HG02981 (cell line): ENCODE results near the gene KPTN.

Experiments
- ATAC-seq: cut with Tn5 transposase; IDR thresholded peaks from one replicate; pipeline ENCODE4 v1.9.1; 2021; ENCODE audit warnings: mild to moderate bottlenecking, moderate library complexity; ENCODE audit not compliant: unreplicated experiment

The KPTN gene

DNA sequence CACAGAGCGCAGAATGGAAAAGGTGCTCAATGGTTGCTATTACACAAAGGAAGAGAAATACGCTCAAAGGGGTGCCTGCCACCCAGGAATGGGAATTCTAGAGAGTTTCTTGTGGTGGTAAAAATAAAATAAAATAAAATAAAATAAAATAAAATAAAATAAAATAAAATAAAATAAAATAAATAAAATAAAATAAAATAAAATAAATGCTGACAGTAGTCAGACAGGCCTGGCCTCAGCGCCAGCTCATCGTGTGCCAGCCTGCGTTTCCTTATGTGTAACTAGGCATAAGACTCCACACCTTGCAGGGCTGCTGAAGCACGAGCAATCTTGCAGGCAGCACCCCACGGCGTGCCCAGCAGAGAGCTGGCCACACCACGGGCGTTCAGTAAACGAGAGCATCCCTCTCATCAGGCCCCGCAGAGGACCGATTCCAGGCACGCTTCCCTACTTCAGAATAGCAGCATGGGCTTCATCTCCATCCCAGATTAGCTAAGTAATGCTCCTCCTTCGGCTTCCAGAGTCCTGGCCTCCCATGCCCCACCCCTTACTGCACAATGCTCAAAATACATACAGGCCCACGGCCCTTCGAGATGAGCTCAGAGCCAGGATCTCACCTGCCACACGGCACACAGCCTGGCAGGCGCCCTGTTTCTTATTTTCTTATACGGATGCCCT lies 25.3 kb upstream of the KPTN start:
- ATAC-seq, result no peak

DNA sequence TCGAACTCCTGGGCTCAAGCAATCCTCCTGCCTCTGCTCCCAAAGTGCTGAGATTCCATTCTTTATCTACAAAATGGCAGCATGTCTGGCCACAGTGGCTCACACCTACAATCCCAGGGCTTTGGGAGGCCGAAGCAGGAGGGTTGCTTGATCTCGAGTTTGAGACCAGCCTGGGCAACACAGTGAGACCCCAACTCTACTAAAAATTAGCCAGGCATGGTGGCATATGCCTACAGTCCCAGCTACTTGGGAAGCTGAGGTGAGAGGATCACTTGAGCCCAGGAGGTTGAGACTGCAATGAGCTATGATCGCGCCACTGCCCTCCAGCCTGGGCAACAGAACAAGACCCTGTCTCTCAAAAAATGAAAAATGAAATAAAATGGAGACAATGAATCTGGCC lies 24.7 kb upstream of the KPTN start:
- ATAC-seq, result no peak

DNA sequence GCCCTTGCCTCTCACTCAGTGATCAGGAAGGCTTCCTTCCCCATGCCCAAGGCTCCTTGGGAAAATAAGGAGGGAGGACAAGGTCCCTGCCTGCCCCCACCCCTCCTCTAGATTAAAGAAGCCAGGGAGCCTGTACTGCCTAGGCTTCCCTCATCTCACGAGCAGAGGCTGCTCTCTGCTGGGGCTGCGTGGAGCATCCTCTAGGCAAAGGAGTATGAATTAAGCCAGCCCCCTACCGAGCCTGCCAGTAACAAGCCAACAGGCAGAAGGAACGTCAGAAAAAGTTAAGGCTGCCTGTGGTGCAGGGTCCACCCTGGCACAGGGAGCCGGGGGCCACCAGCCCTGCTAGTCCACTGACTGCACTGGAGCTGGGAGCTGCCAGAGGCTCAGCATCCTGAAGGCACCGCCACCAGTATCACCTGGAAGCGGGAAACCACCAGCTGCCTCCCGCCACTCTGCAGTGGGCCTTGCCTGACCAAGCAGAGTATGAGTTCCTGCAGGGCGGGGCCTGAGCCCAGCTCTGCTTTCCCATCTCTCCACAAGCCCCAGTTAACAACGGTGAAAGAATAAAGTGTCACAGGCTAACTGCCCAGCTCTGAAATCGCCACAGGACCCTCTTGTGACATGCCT lies 24.0 kb upstream of the KPTN start:
- no peak for ATAC-seq

DNA sequence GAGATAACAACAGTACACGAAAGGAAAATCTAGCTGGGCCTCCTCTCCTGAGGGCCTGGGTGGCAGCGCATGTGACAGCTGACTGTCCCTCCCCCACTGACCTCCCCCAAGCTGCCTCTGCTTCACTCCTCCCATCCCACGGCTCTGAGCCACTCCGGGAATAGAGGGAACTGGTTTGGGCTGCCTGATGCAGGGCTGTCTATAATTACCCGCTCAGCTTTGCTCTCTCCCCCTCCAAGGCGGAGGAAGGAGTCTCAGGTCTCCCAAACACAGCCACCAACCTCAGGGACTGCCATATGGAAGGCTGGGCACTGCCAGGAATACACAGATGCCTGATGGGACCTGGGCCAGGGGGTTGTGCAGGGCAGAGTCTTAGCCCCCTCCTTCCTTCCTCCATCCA lies 23.0 kb upstream of the KPTN start:
- no peak for ATAC-seq

DNA sequence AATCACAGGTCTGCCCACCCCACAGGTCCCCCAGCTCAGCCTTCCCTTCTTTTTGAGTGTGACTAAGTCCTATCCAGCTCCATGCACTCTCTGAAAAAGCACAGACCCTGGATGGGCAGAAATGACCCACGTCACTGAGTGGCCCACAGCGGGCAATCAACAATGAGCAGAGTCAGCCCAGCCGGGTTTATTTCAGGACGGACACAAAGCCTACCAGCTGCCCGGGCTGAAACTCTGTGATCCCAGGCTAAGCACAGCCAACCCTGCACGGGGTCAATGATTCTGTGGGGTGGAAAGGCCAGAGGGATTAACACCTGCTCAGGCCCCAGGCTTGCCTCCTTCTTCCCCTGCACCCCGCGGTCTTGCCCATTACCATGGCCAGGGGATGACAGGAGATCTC lies 22.4 kb upstream of the KPTN start:
- no peak for ATAC-seq

DNA sequence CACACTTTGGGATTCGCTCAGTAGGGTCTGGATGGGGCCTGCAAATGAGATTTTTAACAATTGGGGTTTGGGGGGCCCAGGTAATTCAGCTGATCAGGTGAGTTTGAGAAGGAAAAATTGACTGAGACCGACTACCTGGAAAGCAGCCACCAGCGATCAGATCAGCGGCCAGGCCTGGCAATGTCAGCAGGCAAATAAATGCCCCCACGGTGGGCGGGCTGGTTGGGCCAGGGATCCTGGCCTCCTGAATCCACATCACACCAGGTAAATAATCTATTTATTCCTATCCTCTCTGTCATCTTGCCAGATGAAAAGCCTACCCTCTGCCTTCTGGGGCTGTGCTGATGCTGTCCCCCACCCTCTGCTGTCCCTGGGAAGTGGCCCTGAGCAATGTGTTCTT lies 21.5 kb upstream of the KPTN start:
- ATAC-seq, result no peak

DNA sequence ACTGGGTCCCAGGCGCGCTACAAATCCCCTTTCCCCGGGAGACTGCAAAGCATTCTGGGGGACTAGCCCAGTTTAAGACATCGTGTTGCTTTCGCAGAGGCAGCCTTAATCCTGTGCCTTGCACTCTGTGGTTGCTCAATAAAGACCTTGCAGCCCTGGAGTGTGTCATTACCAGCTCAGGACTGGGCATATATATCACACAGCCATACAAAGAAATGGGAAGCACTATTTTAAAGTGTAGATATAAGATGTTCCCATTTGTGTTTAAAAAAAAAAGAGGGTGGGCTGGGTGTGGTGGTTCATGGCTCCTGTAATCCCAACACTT lies 19.8 kb upstream of the KPTN start:
- no peak for ATAC-seq

DNA sequence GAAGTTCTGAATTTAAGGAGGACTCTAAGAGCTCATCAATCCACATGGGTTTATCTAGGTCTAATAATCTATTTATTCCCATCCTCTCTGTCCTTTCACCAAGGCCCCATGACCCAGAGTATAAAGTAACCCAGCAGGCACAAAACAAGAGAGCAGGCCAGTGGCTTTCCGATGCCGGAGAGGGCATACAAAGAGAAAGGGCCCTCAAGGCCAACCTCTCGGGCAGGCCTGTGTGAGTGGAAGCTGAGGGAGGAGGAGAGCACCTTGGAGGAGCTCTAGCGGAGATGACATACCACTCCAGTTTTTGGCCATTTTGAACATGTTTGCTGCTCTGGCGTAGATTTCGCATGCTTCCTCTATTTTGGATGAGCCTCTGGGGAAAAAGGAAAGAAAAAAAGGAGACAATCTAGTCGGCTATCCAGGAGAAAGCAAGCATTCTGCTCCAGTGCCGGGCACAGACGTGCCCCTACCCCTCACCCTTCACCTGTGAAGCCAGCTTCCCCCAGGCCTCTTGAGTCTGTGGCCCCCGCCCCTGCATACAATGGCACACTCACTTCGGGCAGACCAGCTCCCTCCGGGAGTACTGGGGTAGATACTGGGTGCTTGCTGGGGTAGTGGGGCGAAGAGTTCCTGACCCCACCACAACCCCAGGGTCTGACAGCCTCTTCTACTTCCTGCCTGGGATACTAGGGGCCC lies 19.3 kb upstream of the KPTN start:
- no peak for ATAC-seq

DNA sequence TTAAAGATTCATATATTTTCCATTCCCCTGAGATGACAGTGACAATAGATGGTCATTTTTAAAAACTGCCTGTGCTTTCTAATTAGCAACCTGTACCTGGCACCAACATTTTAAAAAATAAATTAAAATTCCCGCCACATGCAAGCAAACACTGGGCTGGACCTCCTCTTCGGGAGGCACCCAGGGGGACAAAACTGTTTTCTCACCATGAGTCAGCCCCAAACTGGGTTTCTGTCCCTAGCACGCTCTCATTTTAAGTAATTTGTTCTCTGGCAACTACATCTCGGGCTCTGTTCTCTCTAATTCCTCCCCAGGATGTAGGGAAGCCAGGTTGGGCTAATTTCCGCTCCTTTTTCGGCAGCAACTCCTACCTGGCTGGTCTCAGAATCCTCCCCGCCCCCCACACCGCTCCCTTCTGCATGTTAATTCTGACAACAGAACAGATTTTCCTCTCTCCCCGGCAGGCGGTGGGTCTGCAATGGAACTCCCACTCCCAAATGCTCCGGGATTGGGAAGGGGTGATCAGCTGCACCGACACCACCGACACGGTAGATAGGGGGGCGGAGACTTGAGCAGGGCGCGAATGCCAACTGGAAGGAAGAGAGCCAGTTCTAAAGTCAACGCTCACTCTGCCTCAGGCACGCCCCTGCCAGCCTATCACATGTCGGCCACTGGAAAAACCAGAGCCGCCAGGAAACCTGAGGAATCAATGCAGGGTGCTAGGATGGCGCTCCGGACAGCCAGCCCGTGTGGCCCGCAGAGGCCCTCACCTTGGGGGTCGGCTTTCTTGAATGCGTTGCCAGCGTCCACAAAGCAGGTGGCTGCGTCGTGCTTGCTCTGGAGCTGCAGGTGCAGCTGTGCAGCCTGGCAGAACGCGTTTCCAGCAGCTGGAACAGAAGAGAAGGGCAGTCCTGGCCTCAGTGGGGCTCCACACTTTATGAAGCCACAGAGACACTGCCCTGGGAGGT lies 16.1 kb upstream of the KPTN start:
- ATAC-seq, result no peak

DNA sequence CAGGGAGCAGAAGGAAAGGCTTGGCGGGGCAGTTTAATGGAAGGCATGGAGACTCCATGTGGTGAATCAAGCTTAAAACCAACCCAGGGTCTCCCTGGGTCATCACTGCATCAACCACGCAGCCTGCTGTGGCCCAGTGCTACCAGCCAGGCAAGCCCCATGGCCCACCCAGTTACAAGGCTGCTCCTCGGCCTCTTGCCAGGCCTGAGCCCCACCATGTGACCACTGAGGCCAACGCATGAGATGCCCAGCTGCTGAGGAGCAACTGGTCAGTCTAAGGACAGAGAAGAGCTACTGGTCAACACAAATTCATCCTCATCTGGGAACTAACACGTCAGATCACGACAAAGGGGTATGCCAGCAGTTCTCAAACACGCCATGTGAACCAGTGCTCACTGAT lies 15.4 kb upstream of the KPTN start:
- ATAC-seq, result no peak

DNA sequence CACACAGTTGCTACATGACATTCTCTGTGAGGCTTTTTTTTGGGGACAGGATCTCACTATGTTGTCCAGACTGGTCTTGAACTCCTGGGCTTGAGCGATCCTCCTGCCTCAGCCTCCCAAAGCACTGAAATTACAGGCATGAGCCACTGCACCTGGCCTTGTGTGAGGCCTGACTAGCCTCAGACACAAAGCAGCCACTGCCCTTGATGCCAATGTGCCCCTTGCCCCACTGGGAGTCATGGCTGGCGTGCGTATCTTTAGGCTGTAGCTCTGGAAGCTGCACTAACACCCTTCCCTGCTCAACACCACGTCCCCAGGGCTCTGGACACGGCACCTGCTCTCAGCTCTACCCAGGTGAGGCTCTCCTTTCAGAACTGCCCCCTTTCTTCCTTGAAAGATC lies 14.5 kb upstream of the KPTN start:
- no peak for ATAC-seq

DNA sequence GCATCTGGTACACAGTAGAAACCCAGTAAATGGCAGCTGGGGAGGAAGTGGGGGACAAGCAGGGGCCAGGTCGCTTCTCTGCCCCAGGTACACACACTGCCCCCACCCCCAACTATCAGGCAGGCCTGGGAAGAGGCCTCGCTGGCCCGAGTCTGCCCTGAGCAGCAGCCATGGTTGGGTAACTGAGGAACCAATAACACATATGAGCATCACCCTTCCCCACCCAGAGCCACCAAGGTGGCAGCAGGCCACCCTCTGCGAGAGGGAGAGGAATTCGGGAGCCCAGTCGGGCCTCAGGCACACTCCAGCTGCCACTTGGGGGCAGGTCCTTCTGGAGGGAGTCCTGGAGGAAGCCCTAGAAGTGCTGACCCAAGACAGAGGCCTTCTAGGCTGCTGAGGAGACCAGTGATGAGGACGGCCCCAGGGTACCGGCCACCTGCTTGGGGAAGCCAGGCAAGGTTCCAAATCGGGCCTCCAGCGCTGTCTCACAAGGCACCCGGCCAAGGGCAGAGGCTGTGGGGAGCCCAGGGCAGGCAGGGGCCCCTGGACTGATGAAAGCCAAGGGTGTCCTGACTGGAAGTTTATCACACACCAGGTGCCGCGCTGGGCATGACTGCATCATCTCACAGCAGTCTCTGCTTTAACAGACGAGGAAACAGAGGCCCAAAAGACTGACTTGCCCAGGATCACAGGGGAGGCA lies 14.0 kb upstream of the KPTN start:
- no peak for ATAC-seq

DNA sequence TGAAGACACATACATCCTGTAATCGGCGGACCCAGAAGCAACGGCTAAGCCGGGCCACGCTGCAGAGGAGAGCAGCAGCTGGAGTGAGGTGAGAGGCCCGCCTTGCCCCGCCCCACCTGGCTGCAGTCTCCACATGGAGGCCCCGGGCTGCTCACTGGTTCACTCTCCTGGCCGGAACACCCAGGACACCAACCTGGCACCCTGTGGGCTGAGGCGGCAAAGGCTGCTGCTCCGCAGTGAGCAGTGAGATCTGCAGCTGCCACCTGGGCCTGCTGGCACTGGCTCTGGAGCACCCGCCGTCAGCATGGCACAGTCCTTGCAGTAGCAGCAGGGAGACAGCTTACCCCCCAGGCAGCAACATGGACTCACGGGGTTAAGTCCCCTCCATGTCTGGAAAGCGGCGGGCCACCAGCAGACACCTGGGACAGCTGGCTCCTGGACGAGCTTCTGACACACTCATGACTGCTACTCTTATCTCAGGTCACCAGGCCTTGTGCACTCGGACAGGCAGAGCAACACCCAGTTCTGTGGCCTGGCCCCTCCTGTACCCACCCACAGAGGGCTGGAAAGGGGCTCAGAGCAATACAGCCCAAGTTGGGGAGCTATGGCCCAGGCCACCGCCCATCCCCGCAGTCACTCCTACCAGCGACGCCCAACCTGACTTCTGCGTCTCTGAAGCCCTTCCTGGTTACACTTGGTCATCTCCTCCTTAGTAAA lies 13.2 kb upstream of the KPTN start:
- ATAC-seq, result no peak

DNA sequence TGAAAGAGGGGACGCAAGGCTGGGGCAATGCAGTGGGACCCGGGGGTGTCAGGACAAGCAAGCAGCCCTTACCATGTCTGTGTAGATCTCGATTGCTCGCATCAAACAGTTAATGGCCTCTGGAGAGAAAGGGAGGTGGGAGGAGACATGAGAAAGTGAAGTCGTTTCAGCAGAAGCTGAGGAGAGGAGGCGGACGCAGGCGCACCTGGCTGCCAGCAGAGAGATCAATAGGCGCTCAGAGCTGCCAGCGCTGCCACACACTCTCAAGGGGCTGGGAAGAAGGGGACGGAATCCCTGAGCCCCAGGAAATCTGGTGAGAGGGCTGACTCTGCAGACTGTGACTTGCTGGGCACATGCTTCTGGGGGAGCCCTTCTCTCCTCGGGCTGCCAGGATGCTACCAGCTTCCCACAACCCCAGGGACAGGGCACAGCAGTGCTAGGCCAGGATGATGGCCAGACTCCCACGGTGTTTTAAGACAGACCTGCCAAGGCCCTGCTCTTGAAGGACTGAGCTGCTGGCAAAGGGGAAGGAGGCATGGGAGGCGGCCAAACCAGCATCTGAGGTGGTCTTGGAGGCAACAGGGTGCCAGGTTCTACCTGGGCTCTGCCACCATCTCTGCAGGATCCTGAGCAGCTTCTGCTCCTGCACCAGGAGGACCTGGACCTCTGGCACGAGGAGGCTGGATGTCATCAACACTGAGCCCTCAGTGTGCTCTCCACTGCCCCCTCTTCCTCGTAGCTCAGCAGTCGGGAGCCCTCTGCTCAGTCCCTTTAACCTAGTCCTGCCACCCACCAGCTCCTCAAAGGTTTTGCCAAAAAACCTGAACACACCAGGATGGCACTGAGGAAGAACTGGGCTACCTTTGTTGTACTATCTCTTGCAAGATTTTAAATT lies 11.7 kb upstream of the KPTN start:
- ATAC-seq, result no peak

DNA sequence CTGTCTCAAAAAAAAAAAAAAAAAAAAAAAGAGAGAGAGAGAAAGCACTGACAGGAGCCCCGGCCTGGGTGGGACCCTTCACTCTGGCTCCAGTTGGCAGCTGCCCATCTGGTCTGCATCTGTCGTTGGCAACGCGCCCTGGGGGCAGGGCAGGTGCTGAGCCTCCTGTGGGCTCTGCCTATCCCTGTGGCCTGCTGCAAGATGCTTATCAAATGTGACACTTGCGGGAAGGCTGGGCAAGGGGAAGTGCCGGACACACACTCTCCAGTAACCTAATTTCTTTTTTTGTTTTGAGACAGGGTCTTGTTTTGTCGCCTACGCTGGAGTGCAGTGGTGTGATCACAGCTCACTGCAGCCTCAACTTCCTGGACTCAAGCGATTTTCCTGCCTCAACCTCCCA lies 10.7 kb upstream of the KPTN start:
- no peak for ATAC-seq

DNA sequence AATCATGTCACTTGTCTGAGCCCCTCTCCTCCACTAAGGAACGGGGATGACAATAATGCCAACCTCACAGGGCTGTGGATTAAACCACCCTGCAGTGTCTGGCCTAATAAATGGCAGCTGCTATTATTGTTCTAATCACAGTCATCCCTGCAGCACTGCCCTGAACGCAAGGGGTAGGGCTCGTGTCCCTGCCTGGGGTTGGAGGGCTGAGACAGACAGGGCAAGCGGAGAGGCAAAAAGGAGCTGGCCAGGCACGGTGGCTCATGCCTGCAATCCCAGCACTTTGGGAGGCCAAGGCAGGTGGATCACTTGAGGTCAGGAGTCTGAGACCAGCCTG lies 10.2 kb upstream of the KPTN start:
- ATAC-seq, result no peak

DNA sequence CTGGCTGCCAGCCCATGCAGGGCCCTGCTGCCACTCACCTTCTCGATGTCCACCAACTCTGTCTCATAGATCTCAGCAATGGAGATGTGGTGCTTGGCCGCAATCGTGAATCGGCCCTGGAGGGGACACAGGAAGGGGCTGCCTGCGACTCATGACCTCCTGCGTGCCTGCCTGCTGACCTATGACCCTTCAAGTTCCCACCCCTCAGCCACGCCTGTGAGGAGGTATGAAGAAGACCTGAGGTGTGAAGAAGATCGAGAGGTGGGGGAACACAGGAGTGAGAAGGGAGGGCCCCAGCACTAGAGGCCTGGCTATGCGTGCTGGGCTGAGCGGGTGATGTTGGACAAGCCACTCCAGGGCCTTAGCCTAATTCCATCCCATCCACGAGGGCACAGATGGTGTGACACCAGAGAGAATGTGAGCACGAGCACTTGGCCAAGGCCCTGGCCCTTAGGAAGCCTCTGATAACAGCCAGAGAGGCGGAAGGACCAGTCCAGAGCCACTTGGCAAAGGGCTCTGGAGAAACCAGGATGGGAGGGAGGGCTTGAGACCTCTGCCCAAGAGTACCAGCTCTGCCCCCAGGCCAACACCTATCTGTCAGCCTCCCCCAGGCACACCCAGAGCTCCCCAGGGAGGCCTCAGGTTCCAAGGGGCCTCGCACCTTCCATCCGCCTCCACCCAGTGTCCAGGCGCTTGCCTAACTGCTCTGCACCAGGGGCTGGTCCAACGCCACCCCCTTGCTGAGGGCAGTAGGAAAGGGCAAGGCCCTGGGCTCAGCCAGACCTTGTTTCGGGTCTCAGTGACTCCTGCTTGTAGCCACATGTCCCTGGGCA lies 9.6 kb upstream of the KPTN start:
- ATAC-seq, result no peak

DNA sequence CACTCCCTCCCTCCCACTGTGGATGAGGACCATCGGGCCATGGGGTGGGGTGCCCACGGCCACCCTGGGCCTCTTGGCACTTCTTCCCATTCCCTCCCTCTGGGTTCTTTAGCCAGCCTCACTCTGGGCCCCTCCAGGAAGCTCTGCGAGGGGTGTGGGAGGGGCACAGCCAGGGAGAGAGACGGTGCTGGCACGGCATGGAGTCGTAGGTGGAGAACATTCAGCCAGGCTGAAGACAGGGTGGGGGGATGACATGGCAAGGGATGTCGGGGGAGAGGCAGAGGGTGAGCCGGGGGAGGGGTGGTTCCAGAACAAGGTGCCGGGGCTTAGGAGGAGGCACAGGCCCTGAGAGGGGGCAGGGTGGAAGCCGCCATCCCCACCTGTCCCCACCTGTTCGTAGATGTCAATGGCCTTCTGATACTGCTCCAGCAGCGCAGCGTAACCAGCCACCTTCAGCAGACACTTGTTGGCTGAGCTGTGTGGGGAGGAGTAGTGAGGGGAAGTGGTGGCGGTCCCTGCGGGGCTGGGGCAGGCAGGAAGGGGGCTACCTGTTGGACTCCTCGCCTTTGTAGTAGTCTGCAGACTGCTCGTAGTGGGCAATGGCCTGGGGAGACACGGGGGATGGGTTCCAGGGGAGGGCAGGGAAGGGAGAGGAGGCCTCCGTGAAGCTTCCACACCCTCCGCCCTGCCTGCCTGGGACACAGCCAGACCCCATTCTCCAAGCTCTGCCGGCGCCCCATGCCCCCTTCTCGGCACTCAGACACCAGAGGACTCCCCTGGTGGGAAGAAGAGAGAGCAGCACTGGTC lies 8.8 kb upstream of the KPTN start:
- no peak for ATAC-seq
